Neutrophil (primary cell): ENCODE data around the gene HOXA2.

ENCODE experiments used
- H3K27ac ChIP-seq: fragments of 200-600 bp; sonication (generic); 2 replicates; pipeline ENCODE4 v1.5.1; 2016; ENCODE audit warnings: mild to moderate bottlenecking, moderate library complexity
- H3K27me3 ChIP-seq: fragments of 200-600 bp; sonication (generic); 2 replicates; pipeline ENCODE4 v1.6.0; 2016; ENCODE audit warnings: mild to moderate bottlenecking
- H3K36me3 ChIP-seq: fragments of 200-600 bp; sonication (generic); 2 replicates; pipeline ENCODE4 v1.5.1; 2017
- H3K4me1 ChIP-seq, 2 experiments: fragments of 200-600 bp in 1 of 2; sonication (generic) in 1 of 2; 1 replicate in 1 of 2; 2 replicates in 1 of 2; pipeline versions ENCODE4 v1.5.1 to v1.6.1; 2013 to 2016; ENCODE audit warnings: low read depth in 1 of 2, low read length in 1 of 2, mild to moderate bottlenecking in 1 of 2, moderate library complexity in 1 of 2; ENCODE audit not compliant: control insufficient read depth in 1 of 2, insufficient read depth in 1 of 2
- H3K4me3 ChIP-seq, 2 experiments: fragments of 200-600 bp in 1 of 2; sonication (generic) in 1 of 2; 1 replicate in 1 of 2; 2 replicates in 1 of 2; pipeline ENCODE4 v1.5.1; 2013 to 2016; ENCODE audit warnings: low read depth in 1 of 2, low read length in 1 of 2, mild to moderate bottlenecking in 1 of 2, moderate library complexity in 1 of 2
- H3K9me3 ChIP-seq: fragments of 200-600 bp; sonication (generic); 2 replicates; pipeline ENCODE4 v1.5.1; 2016
- CTCF ChIP-seq: fragments of 200-600 bp; sonication (generic); IDR thresholded peaks from 2 replicates; pipeline ENCODE4 v1.5.1; 2016; ENCODE audit warnings: antibody characterized with exemption

HOXA2 gene

GRCh38 chr7:27145914-27146412 lies 43.5 kb upstream of the HOXA2 start:
- no peaks in the 10 kb centered on the region for H3K36me3 ChIP-seq
- no peak for TF ChIP-seq CTCF
- H3K4me1 ChIP-seq, result peaks cover 17 to 21% of the 10 kb centered on the region in 2 experiments
- no peak overlapping the region for H3K27ac ChIP-seq
- H3K9me3 ChIP-seq, result no peaks in the 10 kb centered on the region
- no peak overlapping the region for H3K4me3 ChIP-seq
- peaks cover 89% of the 10 kb centered on the region for H3K27me3 ChIP-seq

- Histone ChIP-seq H3K27me3 (peaks cover 82% of the 10 kb centered on the region), H3K36me3 (no peaks in the 10 kb centered on the region), H3K4me1 (peaks cover 10 to 15% of the 10 kb centered on the region in 2 experiments), H3K9me3 (no peaks in the 10 kb centered on the region), H3K27ac (no peak overlapping the region), H3K4me3 (no peak overlapping the region)
- no peak for TF ChIP-seq CTCF
Observed at GRCh38 chr7:27145165-27145913, 42.9 kb upstream of the HOXA2 start.

GRCh38 chr7:27144781-27145164 lies 42.3 kb upstream of the HOXA2 start:
- TF ChIP-seq CTCF, result no peak
- no peaks in the 10 kb centered on the region for H3K9me3 ChIP-seq
- H3K4me3 ChIP-seq, result no peak overlapping the region
- no peak overlapping the region for H3K27ac ChIP-seq
- H3K27me3 ChIP-seq, result peaks cover 78% of the 10 kb centered on the region
- peaks cover 9 to 12% of the 10 kb centered on the region in 2 experiments for H3K4me1 ChIP-seq
- H3K36me3 ChIP-seq, result no peaks in the 10 kb centered on the region

GRCh38 chr7:27143950-27144780 lies 41.7 kb upstream of the HOXA2 start:
- H3K4me1 ChIP-seq, result peaks cover 9 to 12% of the 10 kb centered on the region in 2 experiments
- TF ChIP-seq CTCF, result no peak
- H3K36me3 ChIP-seq, result no peaks in the 10 kb centered on the region
- H3K27ac ChIP-seq, result no peak overlapping the region
- H3K9me3 ChIP-seq, result no peaks in the 10 kb centered on the region
- peaks cover 78% of the 10 kb centered on the region for H3K27me3 ChIP-seq
- H3K4me3 ChIP-seq, result no peak overlapping the region

GRCh38 chr7:27143023-27143949 lies 40.8 kb upstream of the HOXA2 start, which contains the start of gene HOXA5:
Gene HOXA5, minus strand, starts transcription at chr7:27143681. Its CDS starts 74 bp downstream, at chr7:27143607.
- H3K36me3 ChIP-seq, result no peaks in the 10 kb centered on the region
- no peaks in the 10 kb centered on the region for H3K9me3 ChIP-seq
- peaks cover 8 to 11% of the 10 kb centered on the region in 2 experiments for H3K4me1 ChIP-seq
- peak within 1 kb of the TSS; percentile 60 for H3K27ac ChIP-seq
- peaks cover 75% of the 10 kb centered on the region for H3K27me3 ChIP-seq
- peak within 1 kb of the TSS; percentile 38 to 41 for H3K4me3 ChIP-seq
- TF ChIP-seq CTCF, result peak; percentile 45
